ENCODE data around the gene CCDC78. TPM values are rescaled to one million over a fixed set of nuclear protein-coding genes. Genes with fewer than 3 reads are reported as not detected.
A peak's percentile ranks its signal among the peaks of the same experiment; 100 is the strongest.

The CCDC78 gene
- polyA plus RNA-seq, 2 donors = 0.28 to 0.86 TPM

- H3K4me1 ChIP-seq (ENCODE audit: control insufficient read depth in 2 of 2, insufficient read depth in 2 of 2, low read length in 1 of 2) = peaks cover 9 to 48% of the 10 kb centered on the region in 2 donors
- H3K27me3 ChIP-seq (ENCODE audit: control insufficient read depth in 1 of 2, insufficient read depth in 2 of 2, low read length in 2 of 2) = no peaks in the 10 kb centered on the region
- peak overlapping the region in 1 of 2 donors; percentile 10 for H3K4me3 ChIP-seq (ENCODE audit: low read depth in 1 of 2, low read length in 2 of 2)
These were observed 50.2 kb downstream of the CCDC78 start for GRCh38 chr16:675884-676564.

GRCh38 chr16:674968-675883, 51.0 kb downstream of the CCDC78 start, which contains the start of gene RHBDL1:
TSS of gene RHBDL1 (plus strand) at chr16:675671. CDS start at chr16:675791, 120 bp downstream.
- Histone ChIP-seq H3K27me3 (ENCODE audit: control insufficient read depth in 1 of 2, insufficient read depth in 2 of 2, low read length in 2 of 2) (no peaks in the 10 kb centered on the region), H3K27ac (ENCODE audit: low read depth in 2 of 2, low read length in 1 of 2) (peak within 1 kb of the TSS in 1 of 2 donors; percentile 45), H3K36me3 (ENCODE audit: control insufficient read depth in 2 of 2, insufficient read depth in 2 of 2, low read length in 1 of 2) (peaks cover 18 to 39% of the 10 kb centered on the region in 2 donors), H3K9me3 (ENCODE audit: control insufficient read depth in 2 of 2, insufficient read depth in 1 of 2, low read depth in 1 of 2, low read length in 1 of 2) (no peaks in the 10 kb centered on the region), H3K4me1 (ENCODE audit: control insufficient read depth in 2 of 2, insufficient read depth in 2 of 2, low read length in 1 of 2) (peaks cover 6 to 46% of the 10 kb centered on the region in 2 donors), H3K4me3 (ENCODE audit: low read depth in 1 of 2, low read length in 2 of 2) (peak within 1 kb of the TSS; percentile 10 to 27)
- 9 to 12% methylated on average over 38 to 73 of the region's 73 CpGs for WGBS, 2 donors

More at GRCh38 chr16:675884-676564, 50.2 kb downstream of the CCDC78 start:
- Histone ChIP-seq H3K9me3 (ENCODE audit: control insufficient read depth in 2 of 2, insufficient read depth in 1 of 2, low read depth in 1 of 2, low read length in 1 of 2) (no peaks in the 10 kb centered on the region), H3K36me3 (ENCODE audit: control insufficient read depth in 2 of 2, insufficient read depth in 2 of 2, low read length in 1 of 2) (peaks cover 15 to 31% of the 10 kb centered on the region in 2 donors), H3K27ac (ENCODE audit: low read depth in 2 of 2, low read length in 1 of 2) (no peak overlapping the region)
- WGBS, 2 donors = 36 to 41% methylated on average over 22 to 25 of the region's 25 CpGs

- no peak overlapping the region for H3K4me3 ChIP-seq (ENCODE audit: low read depth in 1 of 2, low read length in 2 of 2)
- WGBS, 2 donors = 78 to 83% methylated on average over 19 to 22 of the region's 22 CpGs
- H3K27me3 ChIP-seq (ENCODE audit: control insufficient read depth in 1 of 2, insufficient read depth in 2 of 2, low read length in 2 of 2) = no peaks in the 10 kb centered on the region
- H3K9me3 ChIP-seq (ENCODE audit: control insufficient read depth in 2 of 2, insufficient read depth in 1 of 2, low read depth in 1 of 2, low read length in 1 of 2) = no peaks in the 10 kb centered on the region
- peaks cover 6 to 44% of the 10 kb centered on the region in 2 donors for H3K4me1 ChIP-seq (ENCODE audit: control insufficient read depth in 2 of 2, insufficient read depth in 2 of 2, low read length in 1 of 2)
- H3K27ac ChIP-seq (ENCODE audit: low read depth in 2 of 2, low read length in 1 of 2) = no peak overlapping the region
- peaks cover 20 to 46% of the 10 kb centered on the region in 2 donors for H3K36me3 ChIP-seq (ENCODE audit: control insufficient read depth in 2 of 2, insufficient read depth in 2 of 2, low read length in 1 of 2)
These were observed 51.9 kb downstream of the CCDC78 start for GRCh38 chr16:674214-674881.

- H3K4me1 ChIP-seq (ENCODE audit: control insufficient read depth in 2 of 2, insufficient read depth in 2 of 2, low read length in 1 of 2) = peaks cover 13 to 43% of the 10 kb centered on the region in 2 donors
- H3K9me3 ChIP-seq (ENCODE audit: control insufficient read depth in 2 of 2, insufficient read depth in 1 of 2, low read depth in 1 of 2, low read length in 1 of 2) = no peaks in the 10 kb centered on the region
- no peak overlapping the region for H3K27ac ChIP-seq (ENCODE audit: low read depth in 2 of 2, low read length in 1 of 2)
- H3K36me3 ChIP-seq (ENCODE audit: control insufficient read depth in 2 of 2, insufficient read depth in 2 of 2, low read length in 1 of 2) = peaks cover 20 to 48% of the 10 kb centered on the region in 2 donors
- no peak overlapping the region for H3K4me3 ChIP-seq (ENCODE audit: low read depth in 1 of 2, low read length in 2 of 2)
- WGBS, 2 donors = 82 to 84% methylated on average over 18 of the region's 18 CpGs
- H3K27me3 ChIP-seq (ENCODE audit: control insufficient read depth in 1 of 2, insufficient read depth in 2 of 2, low read length in 2 of 2) = no peaks in the 10 kb centered on the region
These were observed 52.7 kb downstream of the CCDC78 start for GRCh38 chr16:673399-673991.

- Histone ChIP-seq H3K27me3 (ENCODE audit: control insufficient read depth in 1 of 2, insufficient read depth in 2 of 2, low read length in 2 of 2) (no peaks in the 10 kb centered on the region), H3K9me3 (ENCODE audit: control insufficient read depth in 2 of 2, insufficient read depth in 1 of 2, low read depth in 1 of 2, low read length in 1 of 2) (no peaks in the 10 kb centered on the region), H3K27ac (ENCODE audit: low read depth in 2 of 2, low read length in 1 of 2) (no peak overlapping the region), H3K4me3 (ENCODE audit: low read depth in 1 of 2, low read length in 2 of 2) (no peak overlapping the region), H3K4me1 (ENCODE audit: control insufficient read depth in 2 of 2, insufficient read depth in 2 of 2, low read length in 1 of 2) (peaks cover 13 to 40% of the 10 kb centered on the region in 2 donors), H3K36me3 (ENCODE audit: control insufficient read depth in 2 of 2, insufficient read depth in 2 of 2, low read length in 1 of 2) (peaks cover 20 to 48% of the 10 kb centered on the region in 2 donors)
- WGBS, 2 donors = 89 to 94% methylated on average over 21 of the region's 21 CpGs
These were observed 53.4 kb downstream of the CCDC78 start for GRCh38 chr16:672851-673250.

Other genes with a start within 250 kb of the CCDC78 start
- gene CAPN15, start 198.7 kb downstream of the CCDC78 start, polyA plus RNA-seq = 10 to 100 TPM; 28.4 to 47.6 TPM
- gene PRR35, start 166.0 kb downstream of the CCDC78 start, polyA plus RNA-seq = under 1 TPM; 0.01 to 0.24 TPM
- under 1 TPM; 0.11 to 0.16 TPM for gene NHLRC4, start 159.4 kb downstream of the CCDC78 start, polyA plus RNA-seq
- 10 to 100 TPM; 22.8 to 40.1 TPM for gene PIGQ, start 156.5 kb downstream of the CCDC78 start, polyA plus RNA-seq
- gene RAB40C, start 136.4 kb downstream of the CCDC78 start, polyA plus RNA-seq = 10 to 100 TPM; 18.1 to 42.4 TPM
- gene WFIKKN1, start 95.5 kb downstream of the CCDC78 start, polyA plus RNA-seq = 1 to 10 TPM in 1 of 2 donors, under 1 TPM in 1; 0.11 to 1.5 TPM
- 10 to 100 TPM; 73.2 to 94.3 TPM for gene METTL26, start 90.1 kb downstream of the CCDC78 start, polyA plus RNA-seq
- gene MCRIP2, start 84.6 kb downstream of the CCDC78 start, polyA plus RNA-seq = 10 to 100 TPM; 23.9 to 31.4 TPM
- gene WDR90, start 77.1 kb downstream of the CCDC78 start, polyA plus RNA-seq = 10 to 100 TPM; 19.5 to 45.3 TPM
- gene RHOT2, start 58.3 kb downstream of the CCDC78 start, polyA plus RNA-seq = 100 to 1,000 TPM in 1 of 2 donors, 10 to 100 TPM in 1; 87.1 to 152 TPM
- gene RHBDL1, start 50.8 kb downstream of the CCDC78 start, polyA plus RNA-seq = 1 to 10 TPM in 1 of 2 donors, under 1 TPM in 1; 0.49 to 1.7 TPM
- 10 to 100 TPM; 58.3 to 95.2 TPM for gene STUB1, start 46.0 kb downstream of the CCDC78 start, polyA plus RNA-seq
- 10 to 100 TPM; 41.0 to 55.4 TPM for gene JMJD8, start 42.1 kb downstream of the CCDC78 start, polyA plus RNA-seq
- gene WDR24, start 36.0 kb downstream of the CCDC78 start, polyA plus RNA-seq = 1 to 10 TPM; 6.0 to 6.3 TPM
- 10 to 100 TPM in 1 of 2 donors, 1 to 10 TPM in 1; 8.0 to 13.0 TPM for gene FBXL16, start 20.6 kb downstream of the CCDC78 start, polyA plus RNA-seq
- 10 to 100 TPM in 1 of 2 donors, 1 to 10 TPM in 1; 6.5 to 11.5 TPM for gene METRN, start 11.3 kb downstream of the CCDC78 start, polyA plus RNA-seq
- 10 to 100 TPM; 17.9 to 22.4 TPM for gene ANTKMT, start 5.3 kb downstream of the CCDC78 start, polyA plus RNA-seq
- gene HAGHL, start 663 bp upstream of the CCDC78 start, polyA plus RNA-seq = 1 to 10 TPM; 1.6 to 3.4 TPM
- gene CIAO3, start 14.6 kb upstream of the CCDC78 start, polyA plus RNA-seq = 10 to 100 TPM; 21.9 to 41.2 TPM
- 1 to 10 TPM in 1 of 2 donors, under 1 TPM in 1; 0.87 to 3.7 TPM for gene MSLN, start 34.3 kb upstream of the CCDC78 start, polyA plus RNA-seq
- gene RPUSD1, start 61.9 kb upstream of the CCDC78 start, polyA plus RNA-seq = 10 to 100 TPM; 16.1 to 18.9 TPM
- 10 to 100 TPM; 14.8 to 28.9 TPM for gene CHTF18, start 62.2 kb upstream of the CCDC78 start, polyA plus RNA-seq
- gene GNG13, start 74.3 kb upstream of the CCDC78 start, polyA plus RNA-seq = not detected
- 10 to 100 TPM in 1 of 2 donors, 1 to 10 TPM in 1; 8.2 to 17.2 TPM for gene LMF1, start 244.5 kb upstream of the CCDC78 start, polyA plus RNA-seq

All from esophagus (tissue), 2 donors.